Left ventricle myocardium superior (tissue), 1 donor: Measurements from ENCODE around the gene ZHX3. TPM values are rescaled to one million over a fixed set of nuclear protein-coding genes. Genes with fewer than 3 reads are reported as not detected.

Experiments used
- ATAC-seq: fragments of 200-7000 bp; cut with Tn5 transposase; one replicate; pipeline ENCODE4 v1.9.1; 2020; ENCODE audit warnings: mild to moderate bottlenecking, moderate library complexity
- DNase-seq: peaks from one replicate; pipeline ENCODE4 v3.0.0-alpha.2; 2020
- intact Hi-C: fragments of 100-400 bp; cut with micrococcal nuclease; formaldehyde crosslinking; loops from one replicate; pipeline ENCODE4 v1.11.0; 2022
- total RNA-seq: library from RNA; stranded (reverse); fragmentation: NEBNext Ultra II Directional; extraction: Animal tissue kit (Norgen Biotek cat#: 25700); gene quantifications from one replicate; pipeline ENCODE4 v1.2.1, GENCODE V29; 2021
- donor health status: DM: no; HTN: yes; CAD: no; lungs with severe emphysema.

ZHX3 gene
- total RNA-seq, 1 donor from 2014 or later, result 37.8 TPM

GRCh38 chr20:41183391-41183790 lies 134.1 kb downstream of the ZHX3 start:
- ATAC-seq (no peak), DNase-seq (no peak)
- intact Hi-C loops, result no loop called here

- intact Hi-C loops, result no loop called here
- DNase-seq, result no peak
- ATAC-seq, result no peak
These were observed 135.0 kb downstream of the ZHX3 start for GRCh38 chr20:41182296-41183212.

DNA sequence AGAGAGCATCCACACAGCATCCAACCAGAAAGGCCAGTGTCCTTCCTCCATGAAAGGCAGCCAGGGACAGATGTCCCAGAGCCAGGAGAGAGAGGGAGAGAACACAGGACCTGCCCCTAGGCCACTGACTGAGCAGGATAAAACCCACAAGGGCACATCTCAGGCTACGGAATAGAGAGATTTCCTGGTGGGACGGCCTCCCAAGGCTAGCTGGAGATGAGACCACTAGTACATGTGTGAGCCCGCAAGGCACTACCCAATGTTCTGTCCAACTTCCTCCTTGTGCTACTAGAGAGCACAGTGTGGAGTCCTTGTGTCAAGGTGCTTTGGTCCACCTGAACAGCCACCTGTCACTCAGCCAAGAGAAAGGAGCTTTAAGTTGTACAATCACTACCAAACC lies 136.0 kb downstream of the ZHX3 start:
- intact Hi-C loops, result no loop called here
- ATAC-seq, result no peak
- peak; percentile 23 for DNase-seq

GRCh38 chr20:41180599-41181333 lies 136.8 kb downstream of the ZHX3 start:
- DNase-seq, result peak; percentile 10
- no peak for ATAC-seq
- intact Hi-C loops, result no loop called here

DNA sequence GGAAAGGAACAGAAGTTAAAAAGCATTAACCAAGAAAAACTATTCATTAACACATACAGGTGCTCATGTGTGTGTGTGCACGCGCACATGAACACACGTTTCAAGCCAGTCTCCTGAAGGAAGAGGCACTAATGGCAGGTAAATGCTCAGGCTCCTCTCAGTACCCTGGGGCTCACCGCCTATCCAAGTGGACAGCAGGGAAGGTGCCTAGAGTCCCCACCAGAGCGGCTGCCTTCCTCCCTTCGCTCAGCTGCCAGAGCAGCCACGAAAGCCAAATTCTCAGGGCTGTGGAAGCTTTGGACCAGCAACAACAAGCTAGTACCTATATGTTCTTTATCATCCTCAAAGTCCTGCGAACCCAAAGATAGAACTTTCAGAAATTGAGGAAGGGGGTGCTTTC lies 137.6 kb downstream of the ZHX3 start:
- DNase-seq, result peak; percentile 10
- ATAC-seq, result no peak
- intact Hi-C loops, result loop anchor here (5.0 to 10.0 kb wide), 2 partner anchors 52 to 235 kb away; no protein-coding TSS in a partner anchor

DNA sequence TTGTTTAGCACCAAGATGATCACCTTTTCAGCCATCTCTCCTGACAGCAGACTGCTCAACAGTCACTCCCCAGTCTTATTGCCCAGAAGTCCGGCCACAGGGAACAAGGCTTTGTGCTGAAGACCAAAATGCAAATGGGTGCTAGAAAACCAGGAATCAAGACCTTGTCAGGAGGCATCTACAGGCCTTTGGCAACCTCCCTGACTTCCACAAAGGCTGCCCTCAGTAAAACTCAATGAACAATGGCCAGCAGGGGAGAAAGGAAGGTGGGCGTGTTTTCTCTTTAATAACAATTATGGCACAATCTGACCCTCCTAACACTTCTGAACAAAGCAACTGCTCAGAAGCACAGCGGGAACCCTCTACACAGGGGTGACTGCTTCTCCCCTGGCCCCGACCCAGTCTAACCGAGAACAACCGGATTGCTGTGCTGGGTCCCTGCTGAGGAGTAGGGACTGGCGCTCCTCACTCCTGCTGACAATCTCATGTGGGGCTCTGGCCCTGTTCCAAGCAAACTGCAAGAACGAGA lies 138.6 kb downstream of the ZHX3 start:
- intact Hi-C loops, result loop anchor here (5.0 to 10.0 kb wide), 2 partner anchors 53 to 236 kb away; no protein-coding TSS in a partner anchor
- peak; percentile 37 for ATAC-seq
- DNase-seq, result peak; percentile 64

- DNase-seq (peak; percentile 11), ATAC-seq (no peak)
- intact Hi-C loops, result loop anchor here (5.0 to 10.0 kb wide), 2 partner anchors 54 to 236 kb away; no protein-coding TSS in a partner anchor
These were observed 139.0 kb downstream of the ZHX3 start for GRCh38 chr20:41178495-41178894.

- intact Hi-C loops, result loop anchor here (5.0 to 10.0 kb wide), 2 partner anchors 55 to 237 kb away; no protein-coding TSS in a partner anchor
These were observed 139.9 kb downstream of the ZHX3 start for GRCh38 chr20:41177636-41178035.

GRCh38 chr20:41176711-41177552 lies 140.6 kb downstream of the ZHX3 start:
- DNase-seq (no peak), ATAC-seq (no peak)
- intact Hi-C loops, result loop anchor here (5.0 to 10.0 kb wide), 2 partner anchors 55 to 238 kb away; no protein-coding TSS in a partner anchor

More at GRCh38 chr20:41177636-41178035, 139.9 kb downstream of the ZHX3 start:
- DNase-seq, result peak; percentile 69
- peak; percentile 54 for ATAC-seq

- peak; percentile 14 for ATAC-seq
- no peak for DNase-seq
- intact Hi-C loops, result loop anchor here (5.0 to 10.0 kb wide), 2 partner anchors 56 to 239 kb away; no protein-coding TSS in a partner anchor
These were observed 141.7 kb downstream of the ZHX3 start for GRCh38 chr20:41175727-41176330.

- DNase-seq (peak; percentile 26), ATAC-seq (no peak)
- intact Hi-C loops, result loop anchor here (5.0 to 10.0 kb wide), 2 partner anchors 57 to 240 kb away; no protein-coding TSS in a partner anchor
These were observed 142.3 kb downstream of the ZHX3 start for GRCh38 chr20:41175201-41175651.

DNA sequence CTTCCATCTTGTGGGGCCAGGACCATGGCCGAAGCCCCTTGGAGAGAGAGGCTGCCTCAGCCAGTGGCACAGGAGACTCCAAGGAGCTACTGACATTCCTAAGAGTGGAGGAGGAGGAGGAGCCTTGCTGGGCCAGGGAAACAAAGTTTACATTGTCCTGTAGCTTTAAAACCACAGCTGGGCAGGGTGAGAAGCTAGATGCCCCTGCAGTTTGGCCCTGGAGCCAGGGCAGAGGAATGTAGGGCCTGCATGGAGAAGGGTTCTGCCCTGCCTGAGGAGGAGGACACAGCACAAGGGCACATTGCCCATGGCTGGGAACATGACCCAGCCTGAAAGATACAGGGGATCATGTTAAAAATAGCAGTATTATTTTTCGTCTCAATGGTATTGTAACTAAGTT lies 142.7 kb downstream of the ZHX3 start:
- DNase-seq (peak; percentile 73), ATAC-seq (peak; percentile 60)
- intact Hi-C loops, result loop anchor here (5.0 to 10.0 kb wide), 3 partner anchors 58 to 240 kb away; no protein-coding TSS in a partner anchor

- intact Hi-C loops, result loop anchor here (5.0 to 10.0 kb wide), 2 partner anchors 163 to 240 kb away; no protein-coding TSS in a partner anchor
- ATAC-seq, result no peak
- DNase-seq, result peak; percentile 30
These were observed 143.2 kb downstream of the ZHX3 start for GRCh38 chr20:41174373-41174772.

DNA sequence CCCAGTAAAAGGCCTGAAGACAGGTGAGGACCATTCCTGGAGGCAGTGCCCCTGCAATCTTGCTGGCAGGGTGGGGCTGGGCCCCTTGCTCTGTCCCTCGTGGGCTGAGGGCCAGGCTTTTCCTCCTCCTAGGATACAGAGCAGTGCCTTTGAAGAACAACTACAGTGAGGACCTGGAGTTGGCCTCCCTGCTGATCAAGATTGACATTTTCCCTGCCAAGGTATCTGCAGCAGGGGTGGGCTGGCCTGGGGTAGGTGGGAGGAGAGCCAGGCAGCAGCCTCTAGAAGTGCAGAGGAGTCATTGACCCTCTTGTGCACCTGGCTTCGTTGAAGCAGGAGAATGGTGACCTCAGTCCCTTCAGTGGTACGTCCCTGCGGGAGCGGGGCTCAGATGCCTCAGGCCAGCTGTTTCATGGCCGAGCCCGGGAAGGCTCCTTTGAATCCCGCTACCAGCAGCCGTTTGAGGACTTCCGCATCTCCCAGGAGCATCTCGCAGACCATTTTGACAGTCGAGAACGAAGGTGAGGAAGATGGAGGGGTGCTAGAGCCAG lies 143.7 kb downstream of the ZHX3 start:
- intact Hi-C loops, result loop anchor here (5.0 to 10.0 kb wide), 2 partner anchors 163 to 241 kb away; no protein-coding TSS in a partner anchor
- DNase-seq, result peak; percentile 33

GRCh38 chr20:41173161-41173721 lies 144.3 kb downstream of the ZHX3 start:
- intact Hi-C loops, result loop anchor here (5.0 to 10.0 kb wide), 2 partner anchors 164 to 242 kb away; no protein-coding TSS in a partner anchor
- DNase-seq, result peak; percentile 93
- peak; percentile 83 for ATAC-seq

More for the DNA sequence above, 143.7 kb downstream of the ZHX3 start:
- ATAC-seq, result no peak

DNA sequence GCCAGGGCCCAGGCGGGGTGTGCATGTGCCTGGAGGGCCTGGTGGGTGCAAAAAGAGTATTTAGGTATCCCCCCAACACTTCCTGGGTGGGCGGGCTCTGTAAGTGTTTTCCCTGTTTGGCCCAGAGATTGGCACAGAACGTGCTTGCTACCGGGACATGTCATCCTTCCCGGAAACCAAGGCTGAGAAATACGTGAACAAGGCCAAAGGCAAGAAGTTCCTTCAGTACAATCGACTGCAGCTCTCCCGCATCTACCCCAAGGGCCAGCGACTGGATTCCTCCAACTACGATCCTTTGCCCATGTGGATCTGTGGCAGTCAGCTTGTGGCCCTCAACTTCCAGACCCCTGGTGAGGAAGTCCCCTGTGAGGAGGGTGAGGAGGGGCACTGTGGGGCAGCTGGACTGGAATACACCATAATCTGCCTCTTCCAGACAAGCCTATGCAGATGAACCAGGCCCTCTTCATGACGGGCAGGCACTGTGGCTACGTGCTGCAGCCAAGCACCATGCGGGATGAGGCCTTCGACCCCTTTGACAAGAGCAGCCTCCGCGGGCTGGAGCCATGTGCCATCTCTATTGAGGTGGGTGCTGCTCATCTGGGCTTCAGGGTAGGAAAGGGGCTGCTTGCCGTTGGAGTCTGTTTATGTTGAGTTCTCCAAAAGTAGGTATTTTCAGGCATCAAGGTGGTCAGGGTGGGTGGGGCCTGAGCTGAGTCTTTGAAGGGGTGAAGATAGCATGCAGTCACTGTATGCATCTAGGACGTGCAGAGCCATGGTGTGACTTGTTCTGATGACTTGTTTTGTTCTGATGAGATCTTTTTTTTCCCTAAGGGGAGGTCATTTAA lies 145.0 kb downstream of the ZHX3 start:
- ATAC-seq, result peak; percentile 35
- DNase-seq, result peak; percentile 41
- intact Hi-C loops, result loop anchor here (5.0 to 10.0 kb wide), 2 partner anchors 165 to 242 kb away; no protein-coding TSS in a partner anchor
